Activated CD4-positive, alpha-beta T cell treated with anti-CD3 and anti-CD28 coated beads for 48 hours (primary cell): ENCODE data around the gene MTG2.

Source experiments
- DNase-seq: peaks from one replicate; pipeline ENCODE4 v3.0.0-alpha.2; 2020

Gene MTG2

DNA sequence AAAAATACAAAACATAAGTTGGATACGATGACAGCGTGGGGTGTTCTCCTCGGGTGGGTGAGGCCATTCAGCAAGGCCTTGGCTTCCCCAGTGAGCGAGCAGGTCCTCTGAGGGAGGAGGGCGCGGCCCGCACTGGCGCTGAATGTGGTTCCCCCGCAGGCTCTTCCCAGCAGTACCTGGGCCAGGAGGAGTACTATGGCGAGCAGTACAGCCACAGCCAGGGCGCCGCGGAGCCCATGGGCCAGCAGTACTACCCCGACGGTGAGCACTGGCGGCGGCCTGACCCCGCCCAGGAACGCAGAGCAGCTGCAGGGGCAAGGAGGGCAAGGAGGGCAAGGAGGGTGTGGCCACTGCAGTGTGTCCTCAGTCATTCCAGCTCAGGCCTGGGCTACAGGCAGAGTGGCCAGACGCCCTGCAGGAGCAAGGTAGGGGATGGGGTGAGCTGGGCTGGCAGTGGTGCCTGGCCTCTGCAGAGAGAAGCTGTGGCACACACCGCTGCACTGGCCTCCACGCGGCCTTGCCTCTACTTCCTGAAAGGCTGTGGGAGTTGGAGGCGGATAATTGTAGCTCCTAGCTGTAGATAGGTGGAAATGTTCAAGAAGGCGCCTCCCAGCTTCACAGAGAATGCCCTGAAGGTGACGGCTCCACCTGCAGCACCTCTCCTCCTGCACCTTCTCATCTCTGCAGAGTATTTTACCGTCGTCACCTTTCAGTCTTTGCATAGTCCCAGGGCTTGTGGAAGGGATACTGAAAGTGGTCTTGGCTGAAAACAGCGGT lies 18.7 kb upstream of the MTG2 start:
- no peak for DNase-seq

DNA sequence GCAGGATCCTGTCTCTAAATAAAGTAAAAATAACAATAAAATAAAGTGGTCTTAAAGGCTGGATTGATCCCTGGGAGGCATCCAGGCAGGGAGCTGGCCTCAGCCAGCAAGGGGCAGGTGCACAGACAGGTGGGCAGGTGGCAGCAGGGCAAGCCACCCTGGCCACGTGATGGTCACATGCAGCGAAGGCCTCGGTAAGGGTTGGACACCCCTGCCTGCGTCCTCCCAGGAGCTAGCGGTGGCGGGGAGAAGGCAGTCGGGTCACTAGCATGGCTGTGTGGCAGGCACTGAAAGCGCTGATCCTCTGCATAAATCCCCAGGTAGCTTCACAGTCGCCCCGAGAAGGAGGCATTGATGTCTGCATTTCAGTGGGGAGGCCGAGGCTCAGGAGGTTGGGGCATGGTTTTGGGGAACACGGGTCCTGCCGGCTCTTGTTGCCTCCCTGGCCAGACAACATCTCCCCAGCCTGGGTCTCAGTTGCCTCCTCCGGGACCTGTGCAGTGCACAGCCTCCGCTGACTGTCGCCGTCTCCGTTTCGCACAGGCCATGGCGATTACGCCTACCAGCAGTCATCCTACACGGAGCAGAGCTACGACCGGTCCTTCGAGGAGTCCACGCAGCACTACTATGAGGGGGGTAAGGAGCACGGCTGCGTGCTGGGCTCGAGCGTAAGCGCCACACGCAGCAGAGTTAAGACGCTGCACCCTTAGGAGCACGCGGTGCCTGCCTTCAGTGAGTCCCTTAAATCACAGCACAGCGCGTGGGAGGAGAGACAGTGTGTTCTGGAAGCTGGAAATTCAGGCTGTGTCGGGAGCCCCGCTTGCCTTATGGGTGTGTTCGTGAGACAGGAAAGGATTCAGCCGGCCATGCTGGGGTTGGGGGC lies 17.7 kb upstream of the MTG2 start:
- no peak for DNase-seq

DNA sequence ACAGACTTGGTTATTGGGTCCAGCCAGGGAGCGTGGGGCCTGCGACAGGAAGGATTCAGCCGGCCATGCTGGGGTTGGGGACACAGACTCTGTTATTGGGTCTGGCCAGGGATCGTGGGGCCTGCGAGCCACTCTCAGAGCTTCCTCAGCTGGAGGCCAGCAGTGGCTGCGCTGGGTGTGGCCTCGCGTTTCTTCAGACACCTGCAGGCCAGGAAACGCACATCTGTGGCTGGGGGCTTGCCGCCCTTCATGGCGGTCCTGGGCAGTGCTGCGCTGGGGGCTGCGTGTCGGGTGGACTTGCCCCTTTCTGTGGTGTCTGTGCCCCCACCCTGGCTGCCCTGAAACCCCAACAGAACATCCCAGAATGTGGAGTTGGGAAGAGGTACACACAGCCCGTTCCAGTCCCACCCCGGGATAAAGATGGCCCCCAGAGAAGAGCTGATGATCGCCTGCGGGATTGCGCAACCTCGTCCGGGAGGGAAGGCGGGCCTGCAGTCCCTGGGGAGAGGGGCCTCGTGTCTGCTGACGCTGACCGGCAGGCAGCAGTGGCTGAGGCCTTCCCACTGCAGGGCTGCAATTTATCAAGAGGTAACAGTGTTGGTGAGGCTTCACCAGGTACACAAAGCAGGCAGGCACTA lies 16.9 kb upstream of the MTG2 start:
- DNase-seq, result no peak

DNA sequence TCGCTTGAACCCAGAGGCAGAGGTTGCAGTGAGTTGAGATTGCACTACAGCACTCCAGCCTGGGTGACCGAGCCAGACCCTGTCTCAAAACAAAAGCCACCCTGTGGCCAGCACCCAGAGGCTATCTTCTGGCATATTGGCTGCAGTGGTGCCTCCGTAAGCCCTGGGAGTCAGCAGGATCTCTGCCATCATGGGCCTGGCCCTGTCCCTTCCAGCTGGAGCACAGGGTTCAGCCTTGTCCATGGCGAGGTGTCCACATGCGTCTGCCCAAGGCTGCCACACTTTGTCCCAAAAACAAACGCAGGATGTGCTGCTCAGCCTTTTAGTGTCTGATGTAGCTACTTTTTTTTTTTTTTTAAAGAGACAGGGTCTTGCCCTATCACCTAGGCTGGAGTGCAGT lies 15.4 kb upstream of the MTG2 start:
- DNase-seq, result no peak

DNA sequence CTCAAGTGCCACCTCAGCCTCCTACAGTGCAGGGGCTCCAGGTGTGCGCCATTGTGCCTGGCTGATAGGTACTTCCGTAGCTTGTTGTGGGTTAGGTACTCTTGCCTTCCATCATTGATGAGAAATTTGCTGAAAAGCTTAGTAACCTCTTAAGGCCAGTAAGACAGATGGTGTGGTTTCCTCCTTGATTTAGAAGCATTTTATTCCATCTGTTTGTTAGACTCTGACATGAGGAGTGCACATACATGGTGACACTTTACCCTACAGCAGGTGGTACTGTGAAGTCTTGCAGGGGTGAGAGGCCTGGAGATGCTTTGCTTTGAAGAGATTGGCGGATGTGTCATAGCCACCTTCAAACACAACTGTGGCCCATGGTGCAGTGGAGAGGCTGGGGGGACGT lies 14.8 kb upstream of the MTG2 start:
- DNase-seq, result no peak

DNA sequence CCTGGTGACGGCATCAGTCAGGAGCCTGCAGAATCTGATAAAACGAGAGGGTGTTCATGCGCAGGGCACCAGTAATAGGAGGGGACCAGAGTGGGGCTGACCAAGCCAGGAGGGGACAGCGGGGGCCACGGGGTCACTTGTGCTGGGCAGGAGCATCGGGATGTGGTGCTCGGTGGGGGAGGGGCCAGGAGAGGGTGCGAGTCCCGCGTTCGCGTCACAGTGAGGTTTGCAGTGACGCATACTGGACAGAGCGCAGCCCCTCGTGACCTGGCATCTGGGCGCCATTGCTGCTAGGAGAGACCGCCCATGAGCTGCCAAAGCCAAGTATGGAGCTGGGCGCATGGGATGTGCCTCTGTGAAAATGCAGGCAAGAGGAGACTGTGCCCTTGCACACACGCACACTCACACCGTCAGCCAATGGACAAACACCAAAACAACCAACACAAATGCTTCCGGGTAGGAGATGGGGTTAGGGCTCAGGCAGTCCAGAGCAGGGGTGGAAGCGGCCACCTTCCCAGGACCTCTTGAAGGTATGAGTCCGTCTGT lies 13.9 kb upstream of the MTG2 start:
- DNase-seq, result no peak

DNA sequence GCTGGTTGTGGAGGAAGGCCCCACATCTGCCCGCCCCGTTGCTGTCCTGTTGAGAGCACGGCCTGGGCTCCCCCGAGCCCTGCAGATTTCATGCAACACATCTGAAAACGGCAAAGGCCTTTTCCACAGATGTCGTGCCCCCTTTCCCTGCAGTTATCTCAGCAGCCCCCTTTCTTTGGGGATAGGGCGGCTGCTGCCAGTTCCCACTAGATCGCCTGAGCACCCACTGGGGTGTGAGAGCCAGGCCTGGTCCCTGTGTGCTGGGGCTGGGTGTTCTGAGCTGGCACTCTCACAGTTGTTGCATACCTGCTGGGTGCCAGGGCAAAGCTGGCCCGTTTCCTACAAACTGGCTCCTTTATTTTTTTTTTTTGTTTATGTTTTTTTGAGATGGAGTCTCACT lies 12.3 kb upstream of the MTG2 start:
- no peak for DNase-seq

DNA sequence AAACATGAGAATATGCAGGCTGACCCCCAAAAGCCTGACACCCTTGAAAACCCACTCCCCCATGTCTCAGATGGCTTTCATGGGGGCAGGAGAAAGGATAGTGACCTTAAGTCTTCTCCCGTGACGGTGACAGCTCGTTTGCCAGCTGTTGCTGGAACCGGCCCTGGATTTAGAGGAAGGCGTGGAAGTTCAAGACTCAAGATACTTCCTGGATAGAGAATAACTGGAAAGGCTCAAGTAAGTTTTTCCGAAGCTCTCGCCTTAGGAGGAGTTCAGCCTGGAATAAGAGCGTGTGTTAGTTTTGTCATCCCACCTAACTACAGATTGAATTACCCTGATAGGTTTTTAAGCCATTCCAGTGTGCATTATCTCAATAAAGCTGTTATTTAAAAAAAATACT lies 11.6 kb upstream of the MTG2 start:
- DNase-seq, result no peak

DNA sequence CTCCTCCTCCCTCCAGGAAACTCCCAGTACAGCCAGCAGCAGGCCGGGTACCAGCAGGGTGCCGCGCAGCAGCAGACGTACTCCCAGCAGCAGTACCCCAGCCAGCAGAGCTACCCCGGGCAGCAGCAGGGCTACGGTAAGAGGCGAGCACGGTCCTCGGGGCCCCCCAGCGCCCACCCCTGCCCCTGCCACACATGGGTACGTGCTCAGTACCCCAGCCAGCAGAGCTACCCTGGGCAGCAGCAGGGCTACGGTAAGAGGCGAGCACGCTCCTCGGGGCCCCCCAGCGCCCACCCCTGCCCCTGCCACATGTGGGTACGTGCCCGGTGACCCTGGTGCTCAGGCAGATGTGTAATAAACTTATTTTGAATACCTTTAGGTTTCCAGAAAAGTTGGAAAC lies 10.2 kb upstream of the MTG2 start:
- DNase-seq, result no peak

DNA sequence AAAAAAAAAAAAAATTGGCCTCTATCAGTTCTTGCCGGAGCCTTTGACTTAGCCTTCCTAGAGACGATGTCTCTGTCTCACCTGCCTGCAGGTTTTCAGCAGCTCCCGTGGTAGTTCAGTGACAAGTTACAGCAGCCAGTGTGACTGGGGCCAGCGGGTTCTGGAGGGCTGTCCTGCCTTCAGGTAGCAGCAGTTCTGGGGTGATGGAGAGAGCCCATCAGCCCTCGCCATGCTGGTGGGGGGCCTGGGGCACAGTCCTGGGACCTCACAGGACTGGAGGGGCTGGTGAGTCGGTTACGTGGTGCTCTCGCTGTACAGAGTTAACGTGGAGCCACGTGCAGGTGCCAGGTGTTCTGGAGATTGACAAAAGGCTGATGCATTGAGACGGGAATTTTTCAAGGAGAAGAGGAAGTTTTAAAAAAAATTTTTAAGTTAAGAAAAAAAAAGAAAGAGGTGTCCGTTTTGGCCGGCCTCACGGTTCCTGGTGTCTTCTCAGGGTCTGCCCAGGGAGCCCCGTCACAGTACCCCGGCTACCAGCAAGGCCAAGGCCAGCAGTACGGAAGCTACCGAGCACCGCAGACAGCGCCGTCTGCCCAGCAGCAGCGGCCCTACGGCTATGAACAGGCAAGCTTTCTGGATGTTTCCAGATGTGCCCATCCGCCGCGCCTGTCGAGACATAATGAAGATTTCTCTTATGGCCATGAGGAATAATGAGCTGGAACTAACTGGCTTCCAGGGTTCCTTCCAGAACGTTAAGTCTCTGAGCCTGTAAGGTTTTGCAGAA lies 8.6 kb upstream of the MTG2 start:
- no peak for DNase-seq

DNA sequence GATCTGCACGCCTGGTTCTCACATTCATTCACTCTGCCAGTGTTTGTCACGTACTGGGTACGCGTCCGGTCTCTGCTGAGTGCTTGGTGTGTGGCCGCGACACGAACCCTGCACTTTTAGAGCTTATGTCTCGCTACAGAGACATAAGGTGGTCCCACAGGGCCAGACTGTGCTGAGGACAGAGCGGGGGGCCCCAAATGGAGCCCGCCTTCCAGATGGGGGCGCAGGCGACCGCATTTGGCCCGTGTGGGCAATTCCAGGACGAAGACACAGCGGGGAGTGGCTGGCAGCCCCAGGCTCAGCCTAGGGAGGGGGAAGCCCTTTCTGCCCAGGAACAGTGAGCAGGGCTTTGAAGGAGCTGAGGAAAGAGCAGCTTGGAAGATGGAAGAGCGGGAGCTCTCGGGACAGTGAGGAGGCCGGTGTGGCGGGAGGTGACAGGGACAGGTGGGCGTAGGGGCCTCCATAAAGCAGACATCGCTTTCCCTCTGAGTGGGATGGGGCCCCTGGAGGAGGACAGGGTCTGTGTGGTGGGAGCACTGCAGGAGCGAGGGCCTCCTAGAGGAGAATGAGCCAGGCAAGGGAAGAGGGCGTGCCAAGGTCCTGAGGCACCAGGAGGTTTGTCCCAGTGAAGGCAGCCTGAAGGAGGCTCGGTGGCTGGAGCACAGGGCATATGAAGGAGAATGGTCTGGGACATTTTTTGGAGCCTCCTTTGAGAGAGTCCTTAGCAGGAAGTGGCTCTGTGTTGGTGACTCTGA lies 7.8 kb upstream of the MTG2 start:
- no peak for DNase-seq

DNA sequence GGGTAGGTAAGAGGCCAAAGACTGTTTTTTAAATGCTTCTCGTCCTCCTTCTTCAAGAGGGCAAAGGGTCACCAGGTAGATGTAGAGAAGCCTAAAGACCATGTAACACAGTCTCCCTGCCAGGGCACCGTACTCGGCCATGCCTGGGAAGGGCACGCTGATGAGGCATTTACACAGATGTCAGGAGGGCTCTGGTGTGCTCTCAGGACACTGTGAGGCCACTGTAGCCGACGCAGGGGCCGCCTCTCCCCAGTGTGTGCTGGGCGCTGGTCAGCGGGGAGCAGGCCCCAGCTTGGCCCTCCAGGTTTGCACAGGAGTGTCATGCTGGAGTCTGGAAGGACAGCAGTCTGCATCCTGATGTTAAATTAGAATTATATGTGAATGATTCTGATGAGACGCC lies 7.1 kb upstream of the MTG2 start:
- no peak for DNase-seq

DNA sequence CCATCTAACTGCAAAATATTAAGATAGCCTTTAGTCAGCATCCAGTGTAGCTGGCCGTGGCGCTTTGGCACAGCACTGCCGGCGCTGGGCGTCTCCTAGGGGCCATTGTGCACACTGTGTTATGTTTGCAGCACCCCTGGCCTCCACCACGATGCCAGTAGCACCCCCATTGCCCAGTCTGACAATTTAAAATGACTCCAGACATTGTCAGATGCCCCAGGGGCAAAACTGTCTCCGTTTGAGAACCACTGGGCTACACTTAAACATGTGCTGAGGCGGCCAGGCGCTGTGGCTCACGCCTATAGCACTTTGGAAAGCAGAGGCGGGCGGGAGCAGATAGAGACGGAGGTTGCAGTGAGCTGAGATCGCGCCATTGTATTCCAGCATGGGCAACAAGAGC lies 6.0 kb upstream of the MTG2 start:
- no peak for DNase-seq

DNA sequence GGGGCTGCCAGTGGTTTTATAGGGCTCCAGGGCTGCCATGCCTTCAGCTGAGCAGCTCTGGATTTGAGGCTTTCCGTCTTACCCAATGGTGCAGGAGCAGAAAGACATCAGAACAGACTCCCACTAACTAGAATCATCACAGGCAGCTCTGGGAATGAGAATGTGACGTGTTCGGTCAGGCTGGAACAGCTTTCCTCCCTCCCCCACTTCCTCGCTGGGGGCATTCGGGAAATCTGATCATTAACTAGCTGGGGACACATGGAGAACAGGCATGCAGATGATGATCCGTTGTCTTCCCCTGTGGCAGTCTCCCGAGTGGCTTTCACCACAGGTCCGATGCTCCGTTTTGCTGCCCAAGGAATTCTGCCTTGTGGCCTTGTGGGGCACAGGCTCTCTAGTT lies 5.5 kb upstream of the MTG2 start:
- no peak for DNase-seq

DNA sequence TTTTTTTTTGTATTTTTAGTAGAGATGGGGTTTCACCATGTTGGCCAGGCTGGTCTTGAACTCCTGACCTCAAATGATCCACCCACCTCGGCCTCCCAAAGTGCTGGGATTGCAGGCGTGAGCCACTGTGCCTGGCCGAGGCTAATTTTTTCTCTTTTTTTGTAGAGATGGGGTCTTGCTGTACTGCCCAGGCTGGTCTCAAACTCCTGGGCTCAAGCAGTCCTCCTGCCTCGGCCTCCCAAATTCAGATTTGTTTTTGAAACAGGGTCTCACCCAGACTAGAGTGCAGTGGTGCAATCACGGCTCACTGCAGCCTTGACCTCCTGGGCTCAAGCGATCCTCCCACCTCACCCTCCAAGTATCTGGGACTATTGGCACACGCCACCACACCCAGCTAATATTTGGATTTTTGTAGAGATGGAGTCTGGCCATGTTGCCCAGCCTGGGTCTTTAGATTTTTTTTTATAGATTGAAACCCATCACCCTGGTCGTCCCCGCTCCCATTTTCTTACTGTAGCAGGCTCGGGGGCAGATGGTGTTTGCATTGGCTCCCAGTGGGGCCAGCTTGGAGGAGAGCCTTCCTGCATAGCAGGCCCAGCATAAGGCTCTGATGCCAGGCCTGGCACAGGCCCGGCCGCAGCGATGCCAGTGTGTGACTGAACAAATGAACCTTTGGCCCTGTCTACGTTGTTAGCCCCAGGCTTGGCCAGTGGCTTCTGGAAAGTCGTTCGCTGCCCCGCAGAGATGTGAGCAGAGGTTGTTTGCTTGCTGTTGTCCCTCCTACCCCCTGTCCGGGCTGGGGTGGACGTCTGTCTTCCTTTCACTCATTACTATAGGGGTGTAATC lies 4.3 kb upstream of the MTG2 start:
- no peak for DNase-seq

DNA sequence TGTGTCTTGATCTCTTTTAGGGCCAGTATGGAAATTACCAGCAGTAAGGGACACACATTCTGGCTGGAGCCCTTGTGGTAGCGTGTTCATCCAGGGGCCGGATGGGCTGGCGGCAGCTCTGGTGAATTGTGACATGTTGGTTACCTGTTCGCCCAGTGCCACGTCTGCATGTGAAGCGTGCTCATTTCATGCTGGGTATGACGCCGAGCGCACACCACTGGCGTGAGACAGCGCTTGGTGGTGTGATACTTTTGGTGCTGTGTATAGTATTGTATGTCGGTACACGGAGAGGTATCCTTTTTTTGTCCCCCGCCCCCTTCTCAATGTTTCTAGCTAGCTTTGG lies 3.7 kb upstream of the MTG2 start:
- DNase-seq, result no peak

DNA sequence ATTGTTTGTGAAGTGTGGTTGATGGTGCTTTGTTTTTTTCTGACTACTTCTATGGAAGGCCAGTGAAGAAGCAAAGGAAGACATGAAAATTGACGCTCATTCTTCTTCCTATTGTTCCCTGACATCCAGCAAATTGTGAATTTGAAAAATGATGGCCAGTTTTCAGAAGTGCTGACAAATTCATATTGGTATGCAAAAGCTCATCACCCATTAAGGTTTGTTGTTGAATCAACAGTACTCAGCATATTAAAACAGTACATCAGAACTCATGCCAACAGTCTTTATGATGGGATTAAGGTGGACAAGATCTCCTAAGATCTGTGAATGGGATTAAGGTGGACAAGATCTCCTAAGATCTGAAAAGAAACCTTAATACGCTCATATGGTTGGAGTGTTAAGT lies 1.0 kb upstream of the MTG2 start:
- DNase-seq, result no peak

DNA sequence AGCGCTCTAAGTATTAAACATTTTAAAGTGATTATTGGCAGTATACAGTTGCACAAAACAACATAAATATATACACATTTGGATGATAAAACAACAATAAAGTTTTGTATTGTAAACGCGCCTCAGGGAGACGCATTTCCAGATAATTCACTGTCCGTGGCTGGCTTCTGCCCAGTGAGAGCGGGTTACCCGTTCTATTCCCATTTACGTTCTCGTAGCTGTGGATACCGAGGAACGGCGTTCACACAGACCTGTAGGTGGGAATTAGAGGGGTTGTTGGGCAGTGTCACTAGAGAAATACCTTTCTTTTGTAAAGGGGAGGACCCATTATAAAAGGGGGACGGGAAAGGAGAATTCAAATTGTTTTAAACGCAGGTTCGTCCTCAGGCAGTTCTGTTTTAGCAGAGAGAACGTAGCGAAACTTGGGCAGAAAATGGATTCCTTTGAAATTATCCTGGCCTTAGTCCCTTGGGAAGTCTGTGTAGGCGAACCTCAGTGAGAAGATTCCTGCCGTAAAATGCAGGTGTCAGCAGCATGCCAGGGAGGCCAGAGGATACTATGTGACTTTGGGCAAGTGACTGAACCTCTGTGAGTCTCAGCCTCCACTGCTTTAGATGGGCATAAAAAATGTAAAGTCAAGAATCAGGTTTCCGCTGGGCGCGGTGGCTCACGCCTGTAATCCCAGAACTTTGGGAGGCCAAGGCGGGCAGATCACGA lies 756 bp downstream of the MTG2 start:
- no peak for DNase-seq

DNA sequence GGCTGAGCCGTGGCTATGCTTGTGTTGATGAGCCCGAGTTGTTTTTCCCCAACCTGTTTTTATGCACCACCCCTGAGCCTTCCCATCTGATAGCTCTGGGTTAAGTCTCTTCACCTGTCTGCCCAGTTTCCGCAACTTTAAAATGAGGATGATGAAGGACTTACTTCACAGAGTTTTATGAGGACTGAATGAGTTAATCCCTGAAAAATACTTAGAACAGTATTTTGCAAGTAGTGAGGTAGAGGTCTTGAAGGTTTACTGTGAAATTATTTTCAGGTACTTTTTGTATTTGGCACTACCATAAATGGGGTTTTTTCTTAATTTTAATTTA lies 3.2 kb downstream of the MTG2 start:
- DNase-seq, result no peak
